Measurements from ENCODE around the gene NAGK. TPM values are rescaled to one million over a fixed set of nuclear protein-coding genes. Genes with fewer than 3 reads are reported as not detected.
"Not testable (repeated sequence)": the region's sequence is repeated elsewhere in the genome, so short reads cannot be mapped to it uniquely, and the experiment has no call there.

The NAGK gene
- total and polyA plus RNA-seq, 9 of the 15 experiments (the other 6 are each of a cell fraction or from before 2014, with no cell fraction given): 4.9 to 14.9 (median 10.6) TPM

GRCh38 chr2:71023553-71024243, 44.8 kb upstream of the NAGK start:
- H2AFZ ChIP-seq (ENCODE audit: low read depth, low read length); BruUV-seq (replicated peaks); H3K4me3 ChIP-seq; POLR2A ChIA-PET; H3K4me2 ChIP-seq (ENCODE audit: insufficient read depth, low read length); H3K9me1 ChIP-seq (ENCODE audit: control insufficient read depth, insufficient read depth, low read length); FAIRE-seq; H3K9me3 ChIP-seq (replicated peaks; ENCODE audit: control insufficient read depth, insufficient read depth, low read depth, low read length); H3K4me1 ChIP-seq (replicated peaks in 1 of 2; ENCODE audit: control insufficient read depth in 2 of 2, insufficient read depth in 2 of 2, low read length in 2 of 2); H3K36me3 ChIP-seq (ENCODE audit: control insufficient read depth, insufficient read depth, low read length); H3K27ac ChIP-seq (ENCODE audit: extremely low read depth, low read depth, low read length); in situ Hi-C loops (cut with MboI); ATAC-seq; DNase-seq (ENCODE audit: extremely low read depth in 1 of 4, low spot score in 3 of 4); H3K79me2 ChIP-seq (ENCODE audit: control insufficient read depth, insufficient read depth, low read length); H4K20me1 ChIP-seq (replicated peaks; ENCODE audit: control insufficient read depth, insufficient read depth, low read length); H3K9ac ChIP-seq (ENCODE audit: insufficient read depth in 1 of 2, low read depth in 2 of 2, low read length in 2 of 2); intact Hi-C loops (cut with micrococcal nuclease); TF ChIP-seq JUND (tag; IDR thresholded peaks at IDR 0.05; ENCODE audit: borderline replicate concordance, low read depth, low read length); REST (CRISPR knock-in tag; IDR thresholded peaks at IDR 0.05; ENCODE audit: low read depth): not testable (repeated sequence)
- 0 out of 2 replicates have a peak, but pooled peaks have one; percentile 18 for TF ChIP-seq CTBP1 (IDR thresholded peaks at IDR 0.05; ENCODE audit: borderline replicate concordance)
- TF ChIP-seq RAD21 (CRISPR knock-in tag; conservative IDR thresholded peaks at IDR 0.05 in 1 of 2, IDR thresholded peaks at IDR 0.05 in 1 of 2): peak; percentile 40 to 50
- 0 out of 2 replicates have a peak, but pooled peaks have one; percentile 9 for TF ChIP-seq JUND (IDR thresholded peaks at IDR 0.05; ENCODE audit: borderline replicate concordance, low read depth, low read length)
- TF ChIP-seq CTCF (IDR thresholded peaks at IDR 0.05 in 2 of 3, conservative IDR thresholded peaks at IDR 0.05 in 1 of 3; ENCODE audit: insufficient read depth in 2 of 3, low read depth in 1 of 3, low read length in 3 of 3): peak in 1 of 3 experiments; percentile 38; a peak in 2 of 6 replicates
- peak; percentile 33; the same call in 1 of the 2 replicates for TF ChIP-seq FOSL1 (tag; conservative IDR thresholded peaks at IDR 0.05)
- TF ChIP-seq REST (IDR thresholded peaks at IDR 0.05; ENCODE audit: borderline replicate concordance): peak; percentile 34; the same call in 1 of the 2 replicates
- H3K27me3 ChIP-seq (ENCODE audit: control insufficient read depth in 2 of 2, insufficient read depth in 2 of 2, low read length in 2 of 2): peaks cover 9 to 34% of the 10 kb centered on the region in 2 experiments; a peak in 4 of 5 replicates
- CTCF ChIA-PET (ENCODE audit: low intra/inter-chr PET ratio): interaction anchor here (1.2 kb wide), 1 partner anchor 59 kb away, joined by 3 read pairs; no protein-coding TSS in a partner anchor
- WGBS (ENCODE audit: insufficient coverage, low coverage, missing lambda C conversion rate): 9% methylated on average over 15 of the region's 15 CpGs

Measured in K562 (cell line).